Measurements from ENCODE around the gene SCN1B.
"Not testable (repeated sequence)": the region's sequence is repeated elsewhere in the genome, so short reads cannot be mapped to it uniquely, and the experiment has no call there.

Gene SCN1B

GRCh38 chr19:35046461-35046860 lies 16.2 kb downstream of the SCN1B start:
- peaks cover 45% of the 10 kb centered on the region for H3K27me3 Mint-ChIP-seq
- no peaks in the 10 kb centered on the region for H3K36me3 Mint-ChIP-seq
- no peaks in the 10 kb centered on the region for H3K9me3 Mint-ChIP-seq
- peaks cover 28% of the 10 kb centered on the region for H3K4me1 Mint-ChIP-seq
- H3K4me3 Mint-ChIP-seq = no peak overlapping the region
- ATAC-seq = no peak
- no peak overlapping the region for H3K27ac Mint-ChIP-seq

- Mint-ChIP-seq H3K4me3 (no peak overlapping the region), H3K27ac (no peak overlapping the region), H3K9me3 (no peaks in the 10 kb centered on the region), H3K36me3 (no peaks in the 10 kb centered on the region), H3K4me1 (peaks cover 18% of the 10 kb centered on the region), H3K27me3 (peaks cover 20% of the 10 kb centered on the region)
- no peak for ATAC-seq
Measured at GRCh38 chr19:35048911-35049411, 18.7 kb downstream of the SCN1B start.

GRCh38 chr19:35049456-35049855 lies 19.2 kb downstream of the SCN1B start:
- H3K27ac Mint-ChIP-seq = no peak overlapping the region
- H3K4me1 Mint-ChIP-seq = peaks cover 17% of the 10 kb centered on the region
- no peak for ATAC-seq
- H3K27me3 Mint-ChIP-seq = peaks cover 15% of the 10 kb centered on the region
- H3K9me3 Mint-ChIP-seq = no peaks in the 10 kb centered on the region
- H3K36me3 Mint-ChIP-seq = no peaks in the 10 kb centered on the region
- H3K4me3 Mint-ChIP-seq = no peak overlapping the region

- H3K36me3 Mint-ChIP-seq, H3K9me3 Mint-ChIP-seq, H3K27ac Mint-ChIP-seq, ATAC-seq, H3K27me3 Mint-ChIP-seq, H3K4me3 Mint-ChIP-seq, H3K4me1 Mint-ChIP-seq: not testable (repeated sequence)
Measured at GRCh38 chr19:35050662-35051061, 20.4 kb downstream of the SCN1B start.

GRCh38 chr19:35051268-35051667 lies 21.0 kb downstream of the SCN1B start:
- ATAC-seq, H3K4me1 Mint-ChIP-seq, H3K27ac Mint-ChIP-seq, H3K36me3 Mint-ChIP-seq, H3K9me3 Mint-ChIP-seq, H3K27me3 Mint-ChIP-seq, H3K4me3 Mint-ChIP-seq: not testable (repeated sequence)

GRCh38 chr19:35051796-35052195 lies 21.5 kb downstream of the SCN1B start:
- no peak for ATAC-seq
- no peaks in the 10 kb centered on the region for H3K4me1 Mint-ChIP-seq
- no peaks in the 10 kb centered on the region for H3K9me3 Mint-ChIP-seq
- peaks cover 6% of the 10 kb centered on the region for H3K27me3 Mint-ChIP-seq
- H3K36me3 Mint-ChIP-seq = no peaks in the 10 kb centered on the region
- no peak overlapping the region for H3K27ac Mint-ChIP-seq
- no peak overlapping the region for H3K4me3 Mint-ChIP-seq

GRCh38 chr19:35052599-35053190 lies 22.4 kb downstream of the SCN1B start:
- H3K27ac Mint-ChIP-seq = no peak overlapping the region

GRCh38 chr19:35053667-35054293 lies 23.5 kb downstream of the SCN1B start:
- H3K9me3 Mint-ChIP-seq = no peaks in the 10 kb centered on the region
- H3K27ac Mint-ChIP-seq = no peak overlapping the region
- no peak overlapping the region for H3K4me3 Mint-ChIP-seq
- no peaks in the 10 kb centered on the region for H3K36me3 Mint-ChIP-seq
- no peaks in the 10 kb centered on the region for H3K27me3 Mint-ChIP-seq
- no peak for ATAC-seq
- no peaks in the 10 kb centered on the region for H3K4me1 Mint-ChIP-seq

More at GRCh38 chr19:35052599-35053190, 22.4 kb downstream of the SCN1B start:
- no peaks in the 10 kb centered on the region for H3K4me1 Mint-ChIP-seq
- H3K36me3 Mint-ChIP-seq = no peaks in the 10 kb centered on the region
- H3K27me3 Mint-ChIP-seq = peaks cover 2% of the 10 kb centered on the region
- H3K4me3 Mint-ChIP-seq = no peak overlapping the region
- ATAC-seq = no peak
- no peaks in the 10 kb centered on the region for H3K9me3 Mint-ChIP-seq

GRCh38 chr19:35054626-35055025 lies 24.4 kb downstream of the SCN1B start:
- H3K4me1 Mint-ChIP-seq = no peaks in the 10 kb centered on the region
- no peak overlapping the region for H3K4me3 Mint-ChIP-seq
- no peaks in the 10 kb centered on the region for H3K36me3 Mint-ChIP-seq
- H3K27ac Mint-ChIP-seq = no peak overlapping the region
- H3K9me3 Mint-ChIP-seq = no peaks in the 10 kb centered on the region
- no peaks in the 10 kb centered on the region for H3K27me3 Mint-ChIP-seq
- ATAC-seq = no peak

GRCh38 chr19:35055715-35056179 lies 25.5 kb downstream of the SCN1B start:
- H3K9me3 Mint-ChIP-seq = no peaks in the 10 kb centered on the region
- H3K27me3 Mint-ChIP-seq = no peaks in the 10 kb centered on the region
- peak; percentile 64 for ATAC-seq
- H3K4me1 Mint-ChIP-seq = no peaks in the 10 kb centered on the region
- no peak overlapping the region for H3K27ac Mint-ChIP-seq
- H3K4me3 Mint-ChIP-seq = no peak overlapping the region
- H3K36me3 Mint-ChIP-seq = no peaks in the 10 kb centered on the region

- Mint-ChIP-seq H3K4me1 (no peaks in the 10 kb centered on the region), H3K27ac (no peak overlapping the region), H3K27me3 (no peaks in the 10 kb centered on the region), H3K36me3 (no peaks in the 10 kb centered on the region), H3K4me3 (no peak overlapping the region), H3K9me3 (no peaks in the 10 kb centered on the region)
- ATAC-seq = no peak
Measured at GRCh38 chr19:35056513-35057063, 26.3 kb downstream of the SCN1B start.

- Mint-ChIP-seq H3K36me3 (no peaks in the 10 kb centered on the region), H3K4me1 (no peaks in the 10 kb centered on the region), H3K4me3 (no peak overlapping the region), H3K9me3 (no peaks in the 10 kb centered on the region), H3K27me3 (no peaks in the 10 kb centered on the region), H3K27ac (no peak overlapping the region)
- no peak for ATAC-seq
Measured at GRCh38 chr19:35058370-35058769, 28.1 kb downstream of the SCN1B start.

- no peak for ATAC-seq
- H3K36me3 Mint-ChIP-seq = no peaks in the 10 kb centered on the region
- no peaks in the 10 kb centered on the region for H3K9me3 Mint-ChIP-seq
- no peaks in the 10 kb centered on the region for H3K27me3 Mint-ChIP-seq
- no peaks in the 10 kb centered on the region for H3K4me1 Mint-ChIP-seq
- H3K4me3 Mint-ChIP-seq = no peak overlapping the region
- no peak overlapping the region for H3K27ac Mint-ChIP-seq
Measured at GRCh38 chr19:35059006-35059798, 28.9 kb downstream of the SCN1B start.

GRCh38 chr19:35059799-35060091 lies 29.5 kb downstream of the SCN1B start:
- Mint-ChIP-seq H3K4me1 (no peaks in the 10 kb centered on the region), H3K27ac (no peak overlapping the region), H3K4me3 (no peak overlapping the region), H3K9me3 (no peaks in the 10 kb centered on the region), H3K27me3 (no peaks in the 10 kb centered on the region), H3K36me3 (no peaks in the 10 kb centered on the region)
- peak; percentile 47 for ATAC-seq

GRCh38 chr19:35060160-35060855 lies 30.0 kb downstream of the SCN1B start:
- Mint-ChIP-seq H3K4me1 (no peaks in the 10 kb centered on the region), H3K4me3 (no peak overlapping the region), H3K9me3 (no peaks in the 10 kb centered on the region), H3K27ac (no peak overlapping the region), H3K27me3 (no peaks in the 10 kb centered on the region), H3K36me3 (no peaks in the 10 kb centered on the region)
- no peak for ATAC-seq
